PC-9 (cell line): ENCODE measurements around the gene OR2AP1. TPM values are rescaled to one million over a fixed set of nuclear protein-coding genes. Genes with fewer than 3 reads are reported as not detected.

Source experiments
- BruUV-seq: library from RNA; stranded (reverse); fragments of 400-500 nt; replicated peaks from 2 replicates; lab custom pipeline; 2021; lab: Mats Ljungman, UMichigan
- CTCF ChIA-PET: fragments of 300-600 bp; sonication (Branson Sonifier 250); formaldehyde crosslinking; loops from one replicate; lab custom pipeline; 2022; ENCODE audit warnings: antibody characterized with exemption; lab: Charles Lee
- POLR2A ChIA-PET: fragments of 300-600 bp; sonication (Branson Sonifier 250); formaldehyde crosslinking; loops from one replicate; lab custom pipeline; 2022; ENCODE audit warnings: antibody characterized with exemption; ENCODE audit not compliant: unreplicated experiment; lab: Charles Lee
- DNase-seq, 2 experiments: peaks; one replicate each; pipeline versions ENCODE4 v3.0.0 to v3.0.0-alpha.2; 2015 to 2022; ENCODE audit warnings: mixed read lengths in 1 of 2
- H2AFZ ChIP-seq: fragments of 200-600 bp; sonication (generic); 2 replicates; pipeline ENCODE4 v1.8.1; 2017; ENCODE audit warnings: antibody characterized with exemption
- H3F3A ChIP-seq: fragments of 200-600 bp; sonication (generic); 2 replicates; pipeline ENCODE4 v1.8.1; 2017; ENCODE audit warnings: antibody characterized with exemption, mild to moderate bottlenecking, low read depth; ENCODE audit not compliant: insufficient read depth
- H3K27ac ChIP-seq: fragments of 200-600 bp; sonication (generic); 2 replicates; pipeline ENCODE4 v1.6.1; 2016; ENCODE audit warnings: mixed run types
- H3K27me3 ChIP-seq: fragments of 200-600 bp; sonication (generic); 2 replicates; pipeline ENCODE4 v1.6.1; 2016; ENCODE audit warnings: low read depth, mixed run types; ENCODE audit not compliant: insufficient read depth
- H3K36me3 ChIP-seq: fragments of 200-600 bp; sonication (generic); 2 replicates; pipeline ENCODE4 v1.6.1; 2016; ENCODE audit warnings: low read depth, mixed run types
- H3K4me1 ChIP-seq: fragments of 200-600 bp; sonication (generic); replicated peaks from 2 replicates; pipeline ENCODE4 v1.6.1; 2016; ENCODE audit warnings: mixed run types; ENCODE audit not compliant: insufficient read depth
- H3K4me2 ChIP-seq: fragments of 200-600 bp; sonication (generic); 2 replicates; pipeline ENCODE4 v1.6.1; 2017; ENCODE audit warnings: mixed run types
- H3K4me3 ChIP-seq: fragments of 200-600 bp; sonication (generic); 2 replicates; pipeline ENCODE4 v1.6.1; 2016; ENCODE audit warnings: mixed run types
- H3K79me2 ChIP-seq: fragments of 200-600 bp; sonication (generic); 2 replicates; pipeline ENCODE4 v1.6.1; 2017; ENCODE audit warnings: low read depth, mixed run types
- H3K9me2 ChIP-seq: fragments of 200-600 bp; sonication (generic); 2 replicates; pipeline ENCODE4 v1.8.1; 2017; ENCODE audit warnings: mild to moderate bottlenecking; ENCODE audit not compliant: insufficient read depth
- H3K9me3 ChIP-seq: fragments of 200-600 bp; sonication (generic); 2 replicates; pipeline ENCODE4 v1.8.1; 2016; ENCODE audit warnings: low read depth; ENCODE audit not compliant: insufficient read depth
- H4K20me1 ChIP-seq: fragments of 200-600 bp; sonication (generic); 2 replicates; pipeline ENCODE4 v1.8.1; 2017; ENCODE audit not compliant: insufficient read depth
- EZH2 ChIP-seq: fragments of 200-600 bp; sonication (generic); IDR thresholded peaks from 2 replicates; pipeline ENCODE4 v1.8.0; 2017; ENCODE audit warnings: antibody characterized with exemption, low read depth
- intact Hi-C: fragments of 100-400 bp; cut with micrococcal nuclease; formaldehyde crosslinking; loops from one replicate; pipeline ENCODE4 v1.10.0; 2022; ENCODE audit not compliant: unreplicated experiment
- total RNA-seq: library from RNA; stranded (reverse); gene quantifications from 2 replicates; pipeline ENCODE4 v1.2.3, GENCODE V29; 2021
- TF ChIP-seq, protein P1 (sequence below): fragments of 200-600 bp; sonication (generic); conservative IDR thresholded peaks from 2 replicates; pipeline ENCODE4 v1.6.1; 2017; ENCODE audit warnings: mixed run types, antibody characterized with exemption, mild to moderate bottlenecking, moderate library complexity

The OR2AP1 gene
- total RNA-seq, 1 experiment from 2014 or later = not detected

- BruUV-seq = no TSS peak
- no peaks in the 10 kb centered on the region for H3K79me2 ChIP-seq
- intact Hi-C loops = no loop called here
- H2AFZ ChIP-seq = no peak overlapping the region
- no peak overlapping the region for H3K27ac ChIP-seq
- H3K4me1 ChIP-seq = no peaks in the 10 kb centered on the region
- TF ChIP-seq, protein P1, sequence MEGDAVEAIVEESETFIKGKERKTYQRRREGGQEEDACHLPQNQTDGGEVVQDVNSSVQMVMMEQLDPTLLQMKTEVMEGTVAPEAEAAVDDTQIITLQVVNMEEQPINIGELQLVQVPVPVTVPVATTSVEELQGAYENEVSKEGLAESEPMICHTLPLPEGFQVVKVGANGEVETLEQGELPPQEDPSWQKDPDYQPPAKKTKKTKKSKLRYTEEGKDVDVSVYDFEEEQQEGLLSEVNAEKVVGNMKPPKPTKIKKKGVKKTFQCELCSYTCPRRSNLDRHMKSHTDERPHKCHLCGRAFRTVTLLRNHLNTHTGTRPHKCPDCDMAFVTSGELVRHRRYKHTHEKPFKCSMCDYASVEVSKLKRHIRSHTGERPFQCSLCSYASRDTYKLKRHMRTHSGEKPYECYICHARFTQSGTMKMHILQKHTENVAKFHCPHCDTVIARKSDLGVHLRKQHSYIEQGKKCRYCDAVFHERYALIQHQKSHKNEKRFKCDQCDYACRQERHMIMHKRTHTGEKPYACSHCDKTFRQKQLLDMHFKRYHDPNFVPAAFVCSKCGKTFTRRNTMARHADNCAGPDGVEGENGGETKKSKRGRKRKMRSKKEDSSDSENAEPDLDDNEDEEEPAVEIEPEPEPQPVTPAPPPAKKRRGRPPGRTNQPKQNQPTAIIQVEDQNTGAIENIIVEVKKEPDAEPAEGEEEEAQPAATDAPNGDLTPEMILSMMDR = no peak
- no peak for TF ChIP-seq EZH2
- H3K4me2 ChIP-seq = no peak overlapping the region
- POLR2A ChIA-PET = no interaction called here
- H3K9me3 ChIP-seq = 0 out of 2 replicates have a peak, but pooled peaks cover 2% of the 10 kb centered on the region
- H3K4me3 ChIP-seq = no peak overlapping the region
- peaks cover 12% of the 10 kb centered on the region; the same call in 1 of the 2 replicates for H3K27me3 ChIP-seq
- CTCF ChIA-PET = no interaction called here
- no peak for DNase-seq
- no peaks in the 10 kb centered on the region for H4K20me1 ChIP-seq
- H3K9me2 ChIP-seq = no peaks in the 10 kb centered on the region
- H3F3A ChIP-seq = no peaks in the 10 kb centered on the region
- H3K36me3 ChIP-seq = no peaks in the 10 kb centered on the region
Measured at GRCh38 chr12:55610598-55610997, 38.3 kb downstream of the OR2AP1 start.

GRCh38 chr12:55612646-55613045 is 40.4 kb downstream of the OR2AP1 start:
- TF ChIP-seq, protein P1 = no peak
- TF ChIP-seq EZH2 = no peak
- H3K4me1 ChIP-seq = no peaks in the 10 kb centered on the region
- no peaks in the 10 kb centered on the region for H4K20me1 ChIP-seq
- H3K79me2 ChIP-seq = no peaks in the 10 kb centered on the region
- no peak overlapping the region for H3K4me2 ChIP-seq
- ChIA-PET CTCF (no interaction called here), POLR2A (no interaction called here)
- no peak for DNase-seq
- no peaks in the 10 kb centered on the region for H3K36me3 ChIP-seq
- intact Hi-C loops = no loop called here
- H2AFZ ChIP-seq = no peak overlapping the region
- H3K4me3 ChIP-seq = no peak overlapping the region
- H3F3A ChIP-seq = no peaks in the 10 kb centered on the region
- peaks cover 3% of the 10 kb centered on the region; the same call in 1 of the 2 replicates for H3K9me3 ChIP-seq
- no TSS peak for BruUV-seq
- no peak overlapping the region for H3K27ac ChIP-seq
- no peaks in the 10 kb centered on the region for H3K9me2 ChIP-seq
- 0 out of 2 replicates have a peak, but pooled peaks cover 4% of the 10 kb centered on the region for H3K27me3 ChIP-seq

DNA sequence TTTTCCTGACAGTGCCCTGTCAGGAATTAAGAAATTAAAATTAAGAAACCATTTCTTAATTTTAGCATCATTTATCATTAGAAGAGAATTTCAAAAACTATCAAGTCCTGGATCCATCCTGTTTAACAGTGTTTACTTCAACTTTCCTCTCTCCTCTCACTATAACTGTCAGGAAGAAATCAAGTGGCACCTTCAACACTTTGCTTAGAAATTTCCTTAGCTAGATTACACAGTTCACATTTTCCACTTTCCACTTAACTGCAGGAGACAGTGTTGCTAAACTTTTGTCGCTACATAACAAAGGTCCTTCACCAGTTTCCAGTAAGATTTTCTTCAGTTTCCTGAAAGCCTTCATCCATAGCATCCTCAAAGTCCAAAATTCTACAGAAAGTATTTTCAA is 42.5 kb downstream of the OR2AP1 start:
- no TSS peak for BruUV-seq
- no peak for TF ChIP-seq EZH2
- TF ChIP-seq, protein P1 = no peak
- no peaks in the 10 kb centered on the region for H4K20me1 ChIP-seq
- no peaks in the 10 kb centered on the region for H3K36me3 ChIP-seq
- no peaks in the 10 kb centered on the region for H3K79me2 ChIP-seq
- POLR2A ChIA-PET = no interaction called here
- H3K4me2 ChIP-seq = no peak overlapping the region
- no peak overlapping the region for H3K4me3 ChIP-seq
- H3F3A ChIP-seq = no peaks in the 10 kb centered on the region
- no peak overlapping the region for H3K27ac ChIP-seq
- intact Hi-C loops = no loop called here
- H3K4me1 ChIP-seq = no peaks in the 10 kb centered on the region
- H3K27me3 ChIP-seq = no peaks in the 10 kb centered on the region
- no peaks in the 10 kb centered on the region for H3K9me2 ChIP-seq
- peaks cover 3% of the 10 kb centered on the region; the same call in 1 of the 2 replicates for H3K9me3 ChIP-seq
- CTCF ChIA-PET = no interaction called here
- no peak overlapping the region for H2AFZ ChIP-seq
- no peak for DNase-seq
